NT2/D1 (cell line): ENCODE results near the gene ZNF140.

Experiments
- SUZ12 ChIP-seq: IDR thresholded peaks from 2 replicates; pipeline ENCODE4 v1.6.1; 2011; ENCODE audit not compliant: insufficient read length, insufficient read depth; ENCODE audit errors: extremely low read depth
- ZNF274 ChIP-seq: IDR thresholded peaks from 2 replicates; pipeline ENCODE4 v1.6.1; 2011; ENCODE audit warnings: mild to moderate bottlenecking, low read depth, low read length

- TF ChIP-seq SUZ12 (no peak), ZNF274 (no peak)
Observed at GRCh38 chr12:133108150-133108549, 27.4 kb downstream of the ZNF140 start.
